ENCODE data around the gene KIF9.
"Not testable (repeated sequence)": the region's sequence is repeated elsewhere in the genome, so short reads cannot be mapped to it uniquely, and the experiment has no call there.

Gene KIF9

GRCh38 chr3:47266709-47267489 is 15.7 kb downstream of the KIF9 start:
- H3K27me3 ChIP-seq (ENCODE audit: low read depth, low read length): no peaks in the 10 kb centered on the region
- H3K9me3 ChIP-seq (ENCODE audit: control insufficient read depth in 1 of 2, low read length in 2 of 2): no peaks in the 10 kb centered on the region
- no peaks in the 10 kb centered on the region for H3K4me1 ChIP-seq (ENCODE audit: control insufficient read depth in 1 of 2, insufficient read depth in 2 of 2, low read length in 2 of 2)
- H3K36me3 ChIP-seq (ENCODE audit: control insufficient read depth in 1 of 2, insufficient read depth in 2 of 2, low read length in 2 of 2): no peaks in the 10 kb centered on the region
- no peak overlapping the region for H3K27ac ChIP-seq (ENCODE audit: low read length)
- no peak overlapping the region for H3K4me3 ChIP-seq (ENCODE audit: low read depth in 1 of 2, low read length in 2 of 2)

GRCh38 chr3:47265725-47266428 is 16.7 kb downstream of the KIF9 start:
- Histone ChIP-seq H3K36me3 (ENCODE audit: control insufficient read depth in 1 of 2, insufficient read depth in 2 of 2, low read length in 2 of 2) (no peaks in the 10 kb centered on the region), H3K4me3 (ENCODE audit: low read depth in 1 of 2, low read length in 2 of 2) (no peak overlapping the region), H3K27me3 (ENCODE audit: low read depth, low read length) (no peaks in the 10 kb centered on the region), H3K9me3 (ENCODE audit: control insufficient read depth in 1 of 2, low read length in 2 of 2) (no peaks in the 10 kb centered on the region), H3K4me1 (ENCODE audit: control insufficient read depth in 1 of 2, insufficient read depth in 2 of 2, low read length in 2 of 2) (no peaks in the 10 kb centered on the region), H3K27ac (ENCODE audit: low read length) (no peak overlapping the region)

DNA sequence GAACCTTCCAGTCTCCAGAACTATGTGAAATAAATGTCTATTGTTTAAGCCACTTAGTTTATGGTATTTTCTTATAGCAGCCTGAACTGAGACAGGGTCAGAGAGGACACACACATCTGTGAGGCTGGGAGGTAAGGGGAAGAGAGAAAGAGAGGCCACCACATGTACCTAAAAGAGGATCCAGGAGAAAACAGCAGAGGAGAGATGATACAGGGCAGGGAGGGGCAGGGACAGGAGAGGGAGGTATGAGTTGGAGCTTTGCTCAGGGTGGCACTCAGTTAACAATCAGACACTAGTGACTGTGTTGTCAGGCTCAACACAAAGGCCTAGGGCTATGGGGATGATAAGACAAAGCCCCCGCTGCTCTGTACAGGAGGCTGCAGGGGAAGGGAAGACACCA is 17.6 kb downstream of the KIF9 start:
- Histone ChIP-seq H3K36me3 (ENCODE audit: control insufficient read depth in 1 of 2, insufficient read depth in 2 of 2, low read length in 2 of 2) (no peaks in the 10 kb centered on the region), H3K27ac (ENCODE audit: low read length) (no peak overlapping the region), H3K9me3 (ENCODE audit: control insufficient read depth in 1 of 2, low read length in 2 of 2) (no peaks in the 10 kb centered on the region), H3K4me1 (ENCODE audit: control insufficient read depth in 1 of 2, insufficient read depth in 2 of 2, low read length in 2 of 2) (no peaks in the 10 kb centered on the region), H3K27me3 (ENCODE audit: low read depth, low read length) (no peaks in the 10 kb centered on the region), H3K4me3 (ENCODE audit: low read depth in 1 of 2, low read length in 2 of 2) (no peak overlapping the region)

DNA sequence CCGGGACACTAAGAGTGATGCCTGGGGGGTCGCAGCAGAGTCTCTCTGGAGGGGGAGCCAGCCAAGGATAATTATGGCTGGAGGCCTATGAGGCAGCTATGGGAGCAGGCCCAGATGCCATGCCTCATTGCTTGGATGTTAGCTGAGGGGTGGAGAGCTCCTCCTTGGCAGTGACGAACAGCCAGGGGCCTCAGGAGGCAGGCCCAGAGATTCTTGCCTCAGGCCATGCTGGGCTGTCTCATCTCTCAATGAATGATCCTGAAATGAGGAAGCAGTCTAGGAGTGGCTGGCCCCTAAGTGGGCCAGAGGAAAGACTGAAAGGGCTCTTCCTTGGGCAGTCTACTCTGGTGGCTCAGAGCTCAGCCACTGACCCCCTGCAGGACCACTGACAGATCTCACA is 21.3 kb downstream of the KIF9 start:
- no peaks in the 10 kb centered on the region for H3K36me3 ChIP-seq (ENCODE audit: control insufficient read depth in 1 of 2, insufficient read depth in 2 of 2, low read length in 2 of 2)
- no peak overlapping the region for H3K27ac ChIP-seq (ENCODE audit: low read length)
- no peaks in the 10 kb centered on the region for H3K9me3 ChIP-seq (ENCODE audit: control insufficient read depth in 1 of 2, low read length in 2 of 2)
- no peak overlapping the region for H3K4me3 ChIP-seq (ENCODE audit: low read depth in 1 of 2, low read length in 2 of 2)
- no peaks in the 10 kb centered on the region for H3K27me3 ChIP-seq (ENCODE audit: low read depth, low read length)
- no peaks in the 10 kb centered on the region for H3K4me1 ChIP-seq (ENCODE audit: control insufficient read depth in 1 of 2, insufficient read depth in 2 of 2, low read length in 2 of 2)

DNA sequence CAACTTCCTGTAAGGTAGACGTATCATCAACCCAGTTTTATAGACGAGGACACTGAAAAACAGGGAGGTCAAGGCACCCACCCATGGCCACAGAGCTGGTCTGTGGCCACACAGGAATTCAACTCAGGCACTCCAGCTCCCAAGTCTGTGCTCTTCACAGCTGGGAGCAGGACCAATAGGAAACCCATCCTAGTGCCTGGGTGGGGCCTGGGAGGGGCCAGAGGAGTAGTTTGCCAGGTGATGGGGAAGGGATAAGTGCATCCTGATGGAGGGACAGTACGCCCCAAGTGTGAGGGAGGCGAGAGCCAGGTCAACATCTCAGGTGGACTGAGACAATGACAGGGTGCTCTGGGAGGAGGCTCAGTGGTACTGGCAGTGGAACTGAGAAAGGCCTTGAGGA is 22.0 kb downstream of the KIF9 start:
- Histone ChIP-seq H3K27ac (ENCODE audit: low read length) (no peak overlapping the region), H3K36me3 (ENCODE audit: control insufficient read depth in 1 of 2, insufficient read depth in 2 of 2, low read length in 2 of 2) (no peaks in the 10 kb centered on the region), H3K27me3 (ENCODE audit: low read depth, low read length) (no peaks in the 10 kb centered on the region), H3K9me3 (ENCODE audit: control insufficient read depth in 1 of 2, low read length in 2 of 2) (no peaks in the 10 kb centered on the region), H3K4me1 (ENCODE audit: control insufficient read depth in 1 of 2, insufficient read depth in 2 of 2, low read length in 2 of 2) (no peaks in the 10 kb centered on the region), H3K4me3 (ENCODE audit: low read depth in 1 of 2, low read length in 2 of 2) (no peak overlapping the region)

- Histone ChIP-seq H3K27ac (ENCODE audit: low read length) (no peak overlapping the region), H3K36me3 (ENCODE audit: control insufficient read depth in 1 of 2, insufficient read depth in 2 of 2, low read length in 2 of 2) (no peaks in the 10 kb centered on the region), H3K4me3 (ENCODE audit: low read depth in 1 of 2, low read length in 2 of 2) (no peak overlapping the region), H3K27me3 (ENCODE audit: low read depth, low read length) (no peaks in the 10 kb centered on the region), H3K9me3 (ENCODE audit: control insufficient read depth in 1 of 2, low read length in 2 of 2) (no peaks in the 10 kb centered on the region), H3K4me1 (ENCODE audit: control insufficient read depth in 1 of 2, insufficient read depth in 2 of 2, low read length in 2 of 2) (no peaks in the 10 kb centered on the region)
Observed at GRCh38 chr3:47259114-47259513, 23.5 kb downstream of the KIF9 start.

DNA sequence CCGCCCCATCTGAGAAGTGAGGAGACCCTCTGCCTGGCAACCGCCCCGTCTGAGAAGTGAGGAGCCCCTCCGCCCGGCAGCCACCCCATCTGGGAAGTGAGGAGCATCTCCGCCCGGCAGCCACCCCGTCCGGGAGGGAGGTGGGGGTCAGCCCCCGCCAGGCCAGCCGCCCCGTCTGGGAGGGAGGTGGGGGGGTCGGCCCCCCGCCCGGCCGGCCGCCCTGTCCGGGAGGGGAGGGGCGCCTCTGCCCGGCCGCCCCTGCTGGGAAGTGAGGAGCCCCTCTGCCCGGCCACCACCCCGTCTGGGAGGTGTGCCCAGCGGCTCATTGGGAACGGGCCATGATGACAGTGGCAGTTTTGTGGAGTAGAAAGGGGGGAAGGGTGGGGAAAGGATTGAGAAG is 26.3 kb downstream of the KIF9 start:
- H3K9me3 ChIP-seq (ENCODE audit: control insufficient read depth in 1 of 2, low read length in 2 of 2); H3K27me3 ChIP-seq (ENCODE audit: low read depth, low read length); H3K4me1 ChIP-seq (ENCODE audit: control insufficient read depth in 1 of 2, insufficient read depth in 2 of 2, low read length in 2 of 2); H3K4me3 ChIP-seq (ENCODE audit: low read depth in 1 of 2, low read length in 2 of 2); H3K36me3 ChIP-seq (ENCODE audit: control insufficient read depth in 1 of 2, insufficient read depth in 2 of 2, low read length in 2 of 2); H3K27ac ChIP-seq (ENCODE audit: low read length): not testable (repeated sequence)

- Histone ChIP-seq H3K27me3 (ENCODE audit: low read depth, low read length) (no peaks in the 10 kb centered on the region), H3K9me3 (ENCODE audit: control insufficient read depth in 1 of 2, low read length in 2 of 2) (no peaks in the 10 kb centered on the region), H3K4me3 (ENCODE audit: low read depth in 1 of 2, low read length in 2 of 2) (no peak overlapping the region), H3K4me1 (ENCODE audit: control insufficient read depth in 1 of 2, insufficient read depth in 2 of 2, low read length in 2 of 2) (no peaks in the 10 kb centered on the region), H3K27ac (ENCODE audit: low read length) (no peak overlapping the region), H3K36me3 (ENCODE audit: control insufficient read depth in 1 of 2, insufficient read depth in 2 of 2, low read length in 2 of 2) (no peaks in the 10 kb centered on the region)
Observed at GRCh38 chr3:47251689-47252088, 30.9 kb downstream of the KIF9 start.

- H3K4me1 ChIP-seq (ENCODE audit: control insufficient read depth in 1 of 2, insufficient read depth in 2 of 2, low read length in 2 of 2); H3K27ac ChIP-seq (ENCODE audit: low read length): not testable (repeated sequence)
Observed at GRCh38 chr3:47251085-47251484, 31.5 kb downstream of the KIF9 start.

GRCh38 chr3:47250309-47251060 is 32.1 kb downstream of the KIF9 start:
- H3K4me3 ChIP-seq (ENCODE audit: low read depth in 1 of 2, low read length in 2 of 2): no peak overlapping the region
- no peaks in the 10 kb centered on the region for H3K36me3 ChIP-seq (ENCODE audit: control insufficient read depth in 1 of 2, insufficient read depth in 2 of 2, low read length in 2 of 2)
- H3K4me1 ChIP-seq (ENCODE audit: control insufficient read depth in 1 of 2, insufficient read depth in 2 of 2, low read length in 2 of 2): no peaks in the 10 kb centered on the region
- no peaks in the 10 kb centered on the region for H3K9me3 ChIP-seq (ENCODE audit: control insufficient read depth in 1 of 2, low read length in 2 of 2)
- H3K27ac ChIP-seq (ENCODE audit: low read length): no peak overlapping the region
- no peaks in the 10 kb centered on the region for H3K27me3 ChIP-seq (ENCODE audit: low read depth, low read length)

More at GRCh38 chr3:47251085-47251484, 31.5 kb downstream of the KIF9 start:
- H3K36me3 ChIP-seq (ENCODE audit: control insufficient read depth in 1 of 2, insufficient read depth in 2 of 2, low read length in 2 of 2); H3K9me3 ChIP-seq (ENCODE audit: control insufficient read depth in 1 of 2, low read length in 2 of 2); H3K27me3 ChIP-seq (ENCODE audit: low read depth, low read length); H3K4me3 ChIP-seq (ENCODE audit: low read depth in 1 of 2, low read length in 2 of 2): not testable (repeated sequence)
